Glutamatergic neuron (in vitro differentiated cells): ENCODE results near the gene FAM120B. TPM values are rescaled to one million over a fixed set of nuclear protein-coding genes. Genes with fewer than 3 reads are reported as not detected.

Source experiments
- DNase-seq: peaks from one replicate; pipeline ENCODE4 v3.0.0; 2022
- H3K27ac Mint-ChIP-seq: one replicate; pipeline ENCODE4 v1.8.0; 2020; ENCODE audit warnings: mild to moderate bottlenecking, mixed read lengths, inconsistent platforms; ENCODE audit not compliant: unreplicated experiment
- H3K27me3 Mint-ChIP-seq: one replicate; pipeline ENCODE4 v1.8.0; 2020; ENCODE audit warnings: mild to moderate bottlenecking, moderate library complexity, mixed read lengths, inconsistent platforms; ENCODE audit not compliant: unreplicated experiment
- H3K36me3 Mint-ChIP-seq: one replicate; pipeline ENCODE4 v1.8.0; 2020; ENCODE audit warnings: mild to moderate bottlenecking, mixed read lengths, inconsistent platforms; ENCODE audit not compliant: unreplicated experiment
- H3K4me1 Mint-ChIP-seq: one replicate; pipeline ENCODE4 v1.8.0; 2020; ENCODE audit warnings: mild to moderate bottlenecking, low read depth, mixed read lengths, inconsistent platforms; ENCODE audit not compliant: unreplicated experiment
- H3K4me3 Mint-ChIP-seq: one replicate; pipeline ENCODE4 v1.8.0; 2020; ENCODE audit warnings: mild to moderate bottlenecking, mixed read lengths, inconsistent platforms; ENCODE audit not compliant: unreplicated experiment
- H3K9me3 Mint-ChIP-seq: one replicate; pipeline ENCODE4 v1.8.0; 2020; ENCODE audit warnings: mild to moderate bottlenecking, moderate library complexity, mixed read lengths, inconsistent platforms; ENCODE audit not compliant: unreplicated experiment
- CTCF ChIP-seq: fragments of 200-600 bp; sonication (generic); IDR thresholded peaks from one replicate; pipeline ENCODE4 v1.5.0; 2021; ENCODE audit not compliant: partially characterized antibody, unreplicated experiment
- total RNA-seq: library from RNA; stranded (reverse); fragmentation: NEBNext Ultra II Directional; extraction: Animal tissue kit (Norgen Biotek cat#: 25700); gene quantifications from one replicate; pipeline ENCODE4 v1.2.1, GENCODE V29; 2021; ENCODE audit not compliant: unreplicated experiment

Gene FAM120B
- total RNA-seq, 1 donor from 2014 or later = 48.3 TPM

GRCh38 chr6:170279977-170280688 is 26.4 kb upstream of the FAM120B start:
- peaks cover 5% of the 10 kb centered on the region for H3K27me3 Mint-ChIP-seq
- DNase-seq = no peak
- TF ChIP-seq CTCF = no peak
- H3K4me1 Mint-ChIP-seq = peaks cover 7% of the 10 kb centered on the region
- no peak overlapping the region for H3K27ac Mint-ChIP-seq
- no peaks in the 10 kb centered on the region for H3K36me3 Mint-ChIP-seq
- no peak overlapping the region for H3K4me3 Mint-ChIP-seq
- H3K9me3 Mint-ChIP-seq = peaks cover 2% of the 10 kb centered on the region

GRCh38 chr6:170280689-170281045 is 25.9 kb upstream of the FAM120B start:
- DNase-seq = no peak
- peaks cover 2% of the 10 kb centered on the region for H3K9me3 Mint-ChIP-seq
- H3K27ac Mint-ChIP-seq = no peak overlapping the region
- peaks cover 11% of the 10 kb centered on the region for H3K4me1 Mint-ChIP-seq
- H3K4me3 Mint-ChIP-seq = no peak overlapping the region
- TF ChIP-seq CTCF = no peak
- no peaks in the 10 kb centered on the region for H3K36me3 Mint-ChIP-seq
- H3K27me3 Mint-ChIP-seq = peaks cover 5% of the 10 kb centered on the region

GRCh38 chr6:170281331-170282292 is 24.9 kb upstream of the FAM120B start:
- peaks cover 17% of the 10 kb centered on the region for H3K4me1 Mint-ChIP-seq
- H3K27ac Mint-ChIP-seq = no peak overlapping the region
- peaks cover 6% of the 10 kb centered on the region for H3K9me3 Mint-ChIP-seq
- DNase-seq = no peak
- no peaks in the 10 kb centered on the region for H3K36me3 Mint-ChIP-seq
- TF ChIP-seq CTCF = no peak
- peaks cover 5% of the 10 kb centered on the region for H3K27me3 Mint-ChIP-seq
- no peak overlapping the region for H3K4me3 Mint-ChIP-seq

GRCh38 chr6:170282512-170283158 is 23.9 kb upstream of the FAM120B start:
- Mint-ChIP-seq H3K36me3 (no peaks in the 10 kb centered on the region), H3K4me1 (peaks cover 19% of the 10 kb centered on the region), H3K9me3 (peaks cover 6% of the 10 kb centered on the region), H3K27ac (peak overlapping the region; percentile 38), H3K4me3 (no peak overlapping the region), H3K27me3 (peaks cover 5% of the 10 kb centered on the region)
- TF ChIP-seq CTCF = no peak
- DNase-seq = no peak
